ENCODE measurements around the gene HOXB4. TPM values are rescaled to one million over a fixed set of nuclear protein-coding genes. Genes with fewer than 3 reads are reported as not detected.

The HOXB4 gene
- total RNA-seq, 1 experiment from 2014 or later: not detected

DNA sequence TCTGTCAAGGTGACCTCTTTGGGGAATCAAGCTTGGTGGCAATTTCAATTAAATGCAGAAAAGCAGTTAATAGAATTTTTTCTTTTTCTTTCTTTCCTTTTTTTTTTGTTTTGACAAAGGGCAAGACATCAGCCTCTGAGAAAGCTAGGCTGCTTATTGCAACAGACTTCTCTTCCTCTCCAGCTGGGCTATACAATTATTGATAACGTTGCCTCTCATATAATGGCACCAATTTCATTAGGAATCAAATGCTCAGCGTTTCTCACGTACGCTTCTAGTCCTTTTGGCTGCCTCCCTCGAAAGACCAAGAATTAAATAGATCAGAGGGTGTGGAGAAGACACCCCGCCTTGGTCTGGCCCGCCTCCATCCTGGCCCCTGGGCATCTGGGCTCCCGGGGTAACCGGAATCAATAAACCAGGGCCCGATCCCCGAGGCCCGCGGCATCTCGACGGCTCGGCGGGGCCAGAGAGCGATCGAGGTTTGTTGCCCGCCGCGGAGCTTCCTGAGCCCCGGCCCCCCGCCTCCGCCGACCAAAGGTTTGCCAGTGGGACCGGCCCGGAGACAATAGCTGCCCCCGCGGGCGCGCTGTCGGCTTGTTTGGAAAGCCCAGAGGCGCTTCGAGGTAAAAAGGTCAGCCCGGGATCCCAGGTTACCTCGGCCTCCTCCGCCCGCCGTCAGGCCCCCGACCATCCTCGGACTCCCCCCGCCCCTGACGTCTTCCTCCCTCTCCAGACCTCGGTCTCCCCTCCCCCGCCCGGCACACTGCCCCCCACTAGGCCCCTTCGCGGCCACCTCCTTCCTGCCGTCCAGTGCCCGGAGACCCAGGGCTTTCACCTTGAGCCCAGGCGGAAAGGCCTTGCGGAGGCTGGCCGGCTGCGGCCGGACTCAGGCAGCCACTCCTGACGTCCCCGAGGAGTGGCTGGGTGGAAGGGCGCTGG, 51.3 kb downstream of the HOXB4 start:
- Histone ChIP-seq H3K23me2 (ENCODE audit: insufficient read length, low read depth, low read length, poor library complexity, severe bottlenecking) (no peaks in the 10 kb centered on the region), H3K79me1 (ENCODE audit: insufficient read depth, low read depth, low read length, poor library complexity, severe bottlenecking) (no peaks in the 10 kb centered on the region), H3T11ph (ENCODE audit: low read length) (no peak overlapping the region), H4K20me1 (ENCODE audit: control insufficient read depth, insufficient read depth, insufficient read length) (no peaks in the 10 kb centered on the region), H2BK120ac (ENCODE audit: low read depth, low read length, poor library complexity, severe bottlenecking) (no peak overlapping the region), H2BK15ac (ENCODE audit: low read depth, low read length) (no peak overlapping the region), H3K27me3 (ENCODE audit: insufficient read depth, low read length) (peaks cover 76% of the 10 kb centered on the region; the same call in 1 of the 2 replicates), H3K4me2 (ENCODE audit: insufficient read depth, insufficient read length, low read length) (peak overlapping the region; percentile 35), H3K9ac (ENCODE audit: extremely low read depth, insufficient read length, low read length) (no peak overlapping the region), H3K14ac (ENCODE audit: insufficient read depth, low read length) (0 out of 2 replicates have a peak overlapping the region, but pooled peaks have one; percentile 31), H4K8ac (replicated peaks; ENCODE audit: insufficient read length, low read depth, low read length) (no peak overlapping the region), H3K4me1 (ENCODE audit: insufficient read depth, low read length) (peaks cover 9% of the 10 kb centered on the region; the same call in 1 of the 2 replicates), H4K91ac (ENCODE audit: insufficient read length, low read depth, low read length) (no peak overlapping the region), H2AFZ (ENCODE audit: low read length) (no peak overlapping the region), H3K4ac (ENCODE audit: low read depth, low read length) (no peak overlapping the region), H3K23ac (ENCODE audit: insufficient read length, low read depth, low read length) (no peak overlapping the region), H3K18ac (ENCODE audit: insufficient read length, low read depth, low read length) (peak overlapping the region; percentile 19), H2AK5ac (ENCODE audit: insufficient read length, low read length) (no peak overlapping the region), H2BK5ac (ENCODE audit: insufficient read length, low read length) (no peak overlapping the region), H3K79me2 (ENCODE audit: insufficient read depth, low read length) (no peaks in the 10 kb centered on the region), H3K9me3 (ENCODE audit: control insufficient read depth, low read depth, low read length) (no peaks in the 10 kb centered on the region), H2BK12ac (ENCODE audit: insufficient read length, low read depth, low read length) (no peak overlapping the region), H3K27ac (ENCODE audit: insufficient read length, low read depth, low read length) (no peak overlapping the region), H2BK20ac (ENCODE audit: low read depth, low read length, poor library complexity, severe bottlenecking) (no peak overlapping the region), H4K5ac (ENCODE audit: insufficient read length, low read depth, low read length) (no peak overlapping the region), H3K56ac (ENCODE audit: insufficient read length, low read depth, low read length) (no peak overlapping the region)
- Mint-ChIP-seq H3K36me3 (ENCODE audit: insufficient read depth in 1 of 3, low read depth in 3 of 3) (no peaks in the 10 kb centered on the region), H3K27ac (no peak overlapping the region), H3K4me1 (peaks cover 35 to 57% of the 10 kb centered on the region in 2 experiments), H3K4me3 (peak overlapping the region; percentile 37 to 73; a peak in 3 of 5 replicates), H3K27me3 (ENCODE audit: low read depth) (peaks cover 100% of the 10 kb centered on the region), H3K9me3 (peaks cover 4 to 18% of the 10 kb centered on the region in 2 experiments; a peak in 3 of 5 replicates)
- no peak for TF ChIP-seq CTCF (conservative IDR thresholded peaks at IDR 0.05)
- peak; percentile 84 for DNase-seq
- WGBS (ENCODE audit: extremely low coverage, insufficient read length, low lambda C conversion rate): no CpG with 5 or more reads among the region's 59 CpGs

Other genes with a start within 250 kb of the HOXB4 start
- not detected in 2 replicates for gene SKAP1, start 148.1 kb downstream of the HOXB4 start, total RNA-seq (2021)
- gene HOXB1, start 47.3 kb downstream of the HOXB4 start, total RNA-seq (2021): not detected in 2 replicates
- gene HOXB2, start 33.2 kb downstream of the HOXB4 start, total RNA-seq (2021): not detected in 2 replicates
- not detected in 2 replicates for gene HOXB3, start 11.9 kb upstream of the HOXB4 start, total RNA-seq (2021)
- gene HOXB5, start 15.4 kb upstream of the HOXB4 start, total RNA-seq (2021): not detected in 2 replicates
- gene HOXB6, start 26.6 kb upstream of the HOXB4 start, total RNA-seq (2021): not detected in 2 replicates
- not detected in 2 replicates for gene HOXB7, start 32.7 kb upstream of the HOXB4 start, total RNA-seq (2021)
- gene HOXB8, start 36.9 kb upstream of the HOXB4 start, total RNA-seq (2021): not detected in 2 replicates
- not detected in 2 replicates for gene HOXB9, start 48.0 kb upstream of the HOXB4 start, total RNA-seq (2021)
- gene PRAC1, start 144.2 kb upstream of the HOXB4 start, total RNA-seq (2021): not detected in 2 replicates
- not detected in 2 replicates for gene PRAC2, start 144.8 kb upstream of the HOXB4 start, total RNA-seq (2021)
- gene HOXB13, start 150.4 kb upstream of the HOXB4 start, total RNA-seq (2021): not detected in 2 replicates
- gene TTLL6, start 238.9 kb upstream of the HOXB4 start, total RNA-seq (2021): 1.1 and 2.4 TPM in 2 replicates

All from H9 (cell line).